Transverse colon (tissue), 4 donors: ENCODE measurements around the gene STAMBPL1. TPM values are rescaled to one million over a fixed set of nuclear protein-coding genes. Genes with fewer than 3 reads are reported as not detected.

ENCODE experiments used
- DNase-seq: peaks from one replicate; pipeline ENCODE4 v3.0.0-alpha.2; 2019
- H3K27ac ChIP-seq, 4 donors: fragments of 200-600 bp; sonication (generic); 2 replicates each; pipeline ENCODE4 v1.5.1; 2016 to 2018; ENCODE audit warnings: inconsistent platforms in 4 of 4
- H3K27me3 ChIP-seq: fragments of 200-600 bp; sonication (generic); 2 replicates; pipeline ENCODE4 v1.5.1; 2017; ENCODE audit warnings: inconsistent platforms
- H3K36me3 ChIP-seq, 4 donors: fragments of 200-600 bp; sonication (generic); 2 replicates each; pipeline ENCODE4 v1.5.1; 2017 to 2019; ENCODE audit warnings: inconsistent platforms in 4 of 4
- H3K4me1 ChIP-seq, 4 donors: fragments of 200-600 bp; sonication (generic); 2 replicates each; pipeline ENCODE4 v1.5.1; 2017 to 2020; ENCODE audit warnings: inconsistent platforms in 4 of 4
- H3K4me3 ChIP-seq, 4 donors: fragments of 200-600 bp; sonication (generic); 1 replicate in 1 of 4; 2 replicates in 3 of 4; pipeline versions ENCODE4 v1.5.1 to v1.6.1; 2017 to 2019; ENCODE audit warnings: inconsistent platforms in 4 of 4
- H3K9me3 ChIP-seq, 2 donors: fragments of 200-600 bp; sonication (generic); 2 replicates each; pipeline ENCODE4 v1.5.1; 2017 to 2019; ENCODE audit warnings: inconsistent platforms in 2 of 2
- EP300 ChIP-seq: sonication (generic); formaldehyde crosslinking; IDR thresholded peaks from one replicate; pipeline ENCODE4 v1.6.1; 2017; ENCODE audit warnings: antibody characterized with exemption, low read depth
- POLR2A ChIP-seq: fragments of 450-650 bp; IDR thresholded peaks from one replicate; pipeline ENCODE4 v1.6.1; 2016; ENCODE audit warnings: antibody characterized with exemption, mild to moderate bottlenecking, moderate library complexity
- POLR2AphosphoS5 ChIP-seq, 3 donors: sonication (generic); formaldehyde crosslinking; IDR thresholded peaks; one replicate each; pipeline ENCODE4 v1.6.1; 2016; ENCODE audit warnings: antibody characterized with exemption in 3 of 3
- WGBS, 2 donors: methylation state at CpG; one replicate each; pipeline ENCODE4 v1.1.5; 2018; ENCODE audit warnings: low coverage in 1 of 2; 5-methylcytosine and 5-hydroxymethylcytosine counted together
- in situ Hi-C, 4 donors: fragments of 200-750 bp; cut with MboI; loops; one replicate each; pipeline versions ENCODE4 v1.15.0 to v1.15.1; 2017; ENCODE audit warnings: low sequenced_read_pairs in 3 of 4, low pct_ligation_motif_present in 1 of 4, low pct_unique_long_range_greater_than_20kb in 1 of 4
- intact Hi-C: fragments of 100-400 bp; cut with DNase I; formaldehyde crosslinking; loops from one replicate; pipeline ENCODE4 v1.15.1; 2023; ENCODE audit warnings: low total_unique reads
- total RNA-seq, 4 donors: library from RNA; depleted of rRNA; stranded (reverse); fragments of >200 nt; gene quantifications; one replicate each; pipeline ENCODE4 v1.1.0, GENCODE V29; 2016
- TF ChIP-seq, protein P1 (sequence below), 5 experiments: fragments of 200-600 bp in 3 of 5; fragments of 450-650 bp in 2 of 5; sonication (generic) in 3 of 5; IDR thresholded peaks; 1 replicate in 2 of 5; 2 replicates in 3 of 5; pipeline ENCODE4 v1.5.1; 2016 to 2017; ENCODE audit warnings: antibody characterized with exemption in 5 of 5, inconsistent platforms in 3 of 5, mild to moderate bottlenecking in 2 of 5, moderate library complexity in 1 of 5

The STAMBPL1 gene
- total RNA-seq, 4 donors from 2014 or later, result 74.8 to 176 (median 134) TPM

GRCh38 chr10:88966797-88967196 is 86.8 kb downstream of the STAMBPL1 start:
- Histone ChIP-seq H3K9me3 (no peaks in the 10 kb centered on the region), H3K4me3 (no peak overlapping the region), H3K27ac (peak overlapping the region; percentile 23 to 51 (median 46)), H3K36me3 (no peaks in the 10 kb centered on the region), H3K4me1 (peaks cover 0 to 23% (median 5%) of the 10 kb centered on the region in 4 donors), H3K27me3 (no peaks in the 10 kb centered on the region)
- intact Hi-C loops, result no loop called here
- in situ Hi-C loops, result no loop called here
- TF ChIP-seq, protein P1, sequence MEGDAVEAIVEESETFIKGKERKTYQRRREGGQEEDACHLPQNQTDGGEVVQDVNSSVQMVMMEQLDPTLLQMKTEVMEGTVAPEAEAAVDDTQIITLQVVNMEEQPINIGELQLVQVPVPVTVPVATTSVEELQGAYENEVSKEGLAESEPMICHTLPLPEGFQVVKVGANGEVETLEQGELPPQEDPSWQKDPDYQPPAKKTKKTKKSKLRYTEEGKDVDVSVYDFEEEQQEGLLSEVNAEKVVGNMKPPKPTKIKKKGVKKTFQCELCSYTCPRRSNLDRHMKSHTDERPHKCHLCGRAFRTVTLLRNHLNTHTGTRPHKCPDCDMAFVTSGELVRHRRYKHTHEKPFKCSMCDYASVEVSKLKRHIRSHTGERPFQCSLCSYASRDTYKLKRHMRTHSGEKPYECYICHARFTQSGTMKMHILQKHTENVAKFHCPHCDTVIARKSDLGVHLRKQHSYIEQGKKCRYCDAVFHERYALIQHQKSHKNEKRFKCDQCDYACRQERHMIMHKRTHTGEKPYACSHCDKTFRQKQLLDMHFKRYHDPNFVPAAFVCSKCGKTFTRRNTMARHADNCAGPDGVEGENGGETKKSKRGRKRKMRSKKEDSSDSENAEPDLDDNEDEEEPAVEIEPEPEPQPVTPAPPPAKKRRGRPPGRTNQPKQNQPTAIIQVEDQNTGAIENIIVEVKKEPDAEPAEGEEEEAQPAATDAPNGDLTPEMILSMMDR (IDR thresholded peaks at IDR 0.05), result no peak
- TF ChIP-seq POLR2A (no peak), POLR2AphosphoS5 (IDR thresholded peaks at IDR 0.05) (no peak), EP300 (no peak)
- WGBS, 2 donors, result 64 to 68% methylated on average over 3 of the region's 3 CpGs
- peak; percentile 26 for DNase-seq

DNA sequence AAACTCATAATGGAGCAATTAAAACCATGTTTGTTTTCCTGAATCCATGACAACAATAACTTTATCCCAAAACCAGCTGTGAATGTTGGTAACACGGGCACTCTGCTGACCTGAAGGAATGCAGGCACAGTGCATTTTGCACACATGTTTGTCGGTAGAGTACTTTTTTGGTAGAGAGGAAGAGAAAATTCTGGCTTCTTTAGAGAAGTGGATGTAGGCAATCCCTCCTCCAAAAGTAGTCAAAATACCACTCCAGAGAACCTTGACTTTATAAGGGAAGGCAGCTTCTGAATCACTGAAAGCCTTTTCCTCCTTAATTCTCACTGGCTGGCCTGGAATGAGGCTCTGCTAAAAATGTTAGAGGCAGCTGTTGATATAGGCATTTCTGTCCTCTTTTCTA is 88.3 kb downstream of the STAMBPL1 start:
- intact Hi-C loops, result no loop called here
- H3K4me3 ChIP-seq, result no peak overlapping the region
- no peaks in the 10 kb centered on the region for H3K36me3 ChIP-seq
- DNase-seq, result no peak
- H3K27me3 ChIP-seq, result no peaks in the 10 kb centered on the region
- H3K4me1 ChIP-seq, result peaks cover 0 to 25% (median 7%) of the 10 kb centered on the region in 4 donors
- H3K9me3 ChIP-seq, result no peaks in the 10 kb centered on the region
- 38 to 100% methylated on average over 1 to 2 of the region's 2 CpGs for WGBS, 2 donors
- H3K27ac ChIP-seq, result peak overlapping the region in 3 of 4 donors; percentile 12 to 23 (median 22)
- no peak for TF ChIP-seq POLR2AphosphoS5 (IDR thresholded peaks at IDR 0.05)
- TF ChIP-seq, protein P1 (IDR thresholded peaks at IDR 0.05), result no peak
- no peak for TF ChIP-seq POLR2A
- no peak for TF ChIP-seq EP300
- in situ Hi-C loops, result no loop called here

DNA sequence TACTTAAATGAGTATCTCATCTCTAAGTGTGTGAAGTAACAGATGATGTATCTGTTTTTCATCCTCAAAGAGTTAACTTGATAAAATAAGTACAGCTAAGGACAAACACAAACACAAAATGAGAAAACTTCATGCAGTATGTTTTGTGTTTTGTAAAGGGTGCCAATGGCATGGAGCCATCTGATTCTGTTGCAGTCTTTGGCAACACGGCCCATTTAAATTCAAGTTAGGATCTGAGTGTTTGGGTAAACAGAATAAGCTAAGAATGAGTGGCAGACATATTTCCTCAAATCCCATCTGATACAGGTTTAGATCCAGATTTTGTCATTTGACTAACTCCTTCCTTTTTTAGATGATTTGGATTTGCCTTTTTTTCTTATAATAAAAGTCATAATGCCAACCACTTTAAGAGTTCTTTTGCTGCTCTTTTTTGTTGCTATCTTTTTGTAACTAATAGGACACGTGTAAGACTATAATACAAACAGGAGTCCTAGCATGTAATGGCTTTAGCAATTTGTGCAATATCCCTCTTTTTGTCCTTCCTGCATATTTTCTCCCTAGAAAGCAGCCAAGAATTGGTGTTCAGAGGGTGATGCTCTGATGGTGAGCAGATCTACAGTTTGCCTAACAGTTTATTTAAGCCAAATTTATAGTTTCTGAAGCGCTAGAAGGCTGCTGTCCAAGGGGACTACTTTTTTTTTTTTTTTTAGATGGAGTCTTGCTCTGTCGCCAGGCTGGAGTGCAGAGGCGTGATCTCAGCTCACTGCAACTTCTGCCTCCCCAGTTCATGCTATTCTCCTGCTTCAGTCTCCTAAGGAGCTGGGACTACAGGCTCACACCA is 91.4 kb downstream of the STAMBPL1 start:
- H3K4me3 ChIP-seq, result no peak overlapping the region
- in situ Hi-C loops (no loop called here), intact Hi-C loops (no loop called here)
- H3K4me1 ChIP-seq, result peaks cover 7 to 32% (median 10%) of the 10 kb centered on the region in 4 donors
- H3K36me3 ChIP-seq, result no peaks in the 10 kb centered on the region
- no peak for DNase-seq
- no peaks in the 10 kb centered on the region for H3K27me3 ChIP-seq
- TF ChIP-seq EP300 (no peak), POLR2AphosphoS5 (IDR thresholded peaks at IDR 0.05) (peak in 2 of 3 donors; percentile 54 to 63), POLR2A (no peak)
- TF ChIP-seq, protein P1 (IDR thresholded peaks at IDR 0.05), result no peak
- no peaks in the 10 kb centered on the region for H3K9me3 ChIP-seq
- peak overlapping the region; percentile 51 to 84 (median 77) for H3K27ac ChIP-seq
- whole genome bisulfite sequencing, 2 donors, result 64 to 70% methylated on average over 2 to 5 of the region's 5 CpGs

Other genes with a start within 250 kb of the STAMBPL1 start
- not detected for gene LIPF, start 215.8 kb upstream of the STAMBPL1 start, total RNA-seq
- gene LIPK, start 174.0 kb upstream of the STAMBPL1 start, total RNA-seq, result not detected
- gene LIPN, start 120.2 kb upstream of the STAMBPL1 start, total RNA-seq, result under 1 TPM in 1 of 4 donors, not detected in 3; 0.48 TPM
- not detected for gene LIPM, start 77.5 kb upstream of the STAMBPL1 start, total RNA-seq
- gene ANKRD22, start 28.4 kb upstream of the STAMBPL1 start, total RNA-seq, result 10 to 100 TPM in 1 of 4 donors, 1 to 10 TPM in 2, not detected in 1; 3.0 to 12.2 (median 6.1) TPM
- gene ACTA2, start 72.5 kb downstream of the STAMBPL1 start, total RNA-seq, result 1,000 to 10,000 TPM in 1 of 4 donors, 100 to 1,000 TPM in 3; 403 to 1,827 (median 457) TPM
- gene FAS, start 110.6 kb downstream of the STAMBPL1 start, total RNA-seq, result 10 to 100 TPM in 3 of 4 donors, 1 to 10 TPM in 1; 9.0 to 58.5 (median 53.6) TPM